ENCODE results near the gene PTBP2.

The PTBP2 gene

DNA sequence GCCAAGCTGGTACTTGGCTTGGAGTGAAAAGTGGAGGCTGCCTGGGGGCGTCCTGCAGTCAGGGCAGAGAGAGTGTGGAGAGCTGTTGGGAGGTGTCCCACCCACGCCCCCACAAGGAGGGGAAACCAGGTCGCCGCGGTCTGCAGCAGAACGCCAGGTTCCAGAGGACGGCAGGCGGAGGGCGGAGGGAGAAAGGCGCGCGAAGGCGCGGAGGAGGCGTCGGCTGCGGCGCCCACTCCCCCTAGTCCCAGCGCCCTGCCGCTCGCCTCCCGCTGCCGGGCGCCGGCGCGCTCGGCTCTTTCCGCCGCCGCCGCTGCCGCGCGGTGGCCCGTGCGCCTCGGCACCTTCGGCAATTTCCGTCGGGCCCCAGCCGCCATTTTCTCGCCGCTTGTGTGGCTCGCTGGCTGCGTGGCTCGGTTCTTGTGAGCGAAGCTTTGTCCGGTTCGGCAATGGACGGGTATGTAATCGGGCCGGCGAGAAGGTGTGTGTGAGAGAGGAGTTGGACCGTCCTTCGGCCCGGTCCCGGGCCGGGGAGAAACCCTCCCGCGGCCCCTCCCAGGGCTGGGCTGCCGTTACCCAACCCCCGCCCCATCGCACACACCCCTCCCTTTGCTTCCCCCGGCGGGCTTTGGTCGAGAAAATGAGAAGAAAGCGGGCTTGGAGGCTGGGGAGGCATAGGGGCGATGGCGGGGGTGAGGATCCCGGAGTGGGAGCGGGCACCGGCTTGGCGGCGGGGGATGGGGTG is at the start of gene PTBP2:
TSS of gene PTBP2 (plus strand) at position 369 of the 745 bp plus-strand sequence. CDS start at position 450, 81 bp downstream.
- Histone ChIP-seq H3K27me3 (ENCODE audit: insufficient read depth, insufficient read length) (no peaks in the 10 kb centered on the region), H3K4me1 (ENCODE audit: insufficient read depth, insufficient read length) (no peaks in the 10 kb centered on the region), H3K4me3 (ENCODE audit: insufficient read length, low read depth) (peak within 1 kb of the TSS; percentile 73), H3K9me3 (ENCODE audit: insufficient read depth, low read length) (no peaks in the 10 kb centered on the region), H3K36me3 (ENCODE audit: insufficient read depth, insufficient read length, low read length) (peaks cover 31% of the 10 kb centered on the region), H3K9ac (ENCODE audit: insufficient read length, low read depth) (peak within 1 kb of the TSS; percentile 90)
- DNase-seq (ENCODE audit: low read depth, low spot score) = peak; percentile 79
- TF ChIP-seq YY1 (IDR thresholded peaks at IDR 0.05; ENCODE audit: insufficient read depth, insufficient read length) (peak; percentile 70), ZNF274 (IDR thresholded peaks at IDR 0.05; ENCODE audit: low read depth, low read length) (no peak)

- Histone ChIP-seq H3K27me3 (ENCODE audit: insufficient read depth, insufficient read length) (no peaks in the 10 kb centered on the region), H3K9me3 (ENCODE audit: insufficient read depth, low read length) (peaks cover 11% of the 10 kb centered on the region), H3K9ac (ENCODE audit: insufficient read length, low read depth) (no peak overlapping the region), H3K4me1 (ENCODE audit: insufficient read depth, insufficient read length) (no peaks in the 10 kb centered on the region), H3K4me3 (ENCODE audit: insufficient read length, low read depth) (no peak overlapping the region), H3K36me3 (ENCODE audit: insufficient read depth, insufficient read length, low read length) (no peaks in the 10 kb centered on the region)
- DNase-seq (ENCODE audit: low read depth, low spot score) = no peak
- no peak for TF ChIP-seq SUZ12 (IDR thresholded peaks at IDR 0.05; ENCODE audit: extremely low read depth, insufficient read depth, insufficient read length)
- no peak for TF ChIP-seq ZNF274 (IDR thresholded peaks at IDR 0.05; ENCODE audit: low read depth, low read length)
- TF ChIP-seq YY1 (IDR thresholded peaks at IDR 0.05; ENCODE audit: insufficient read depth, insufficient read length) = no peak
Observed at GRCh38 chr1:96674915-96675314, 46.7 kb upstream of the PTBP2 start.

DNA sequence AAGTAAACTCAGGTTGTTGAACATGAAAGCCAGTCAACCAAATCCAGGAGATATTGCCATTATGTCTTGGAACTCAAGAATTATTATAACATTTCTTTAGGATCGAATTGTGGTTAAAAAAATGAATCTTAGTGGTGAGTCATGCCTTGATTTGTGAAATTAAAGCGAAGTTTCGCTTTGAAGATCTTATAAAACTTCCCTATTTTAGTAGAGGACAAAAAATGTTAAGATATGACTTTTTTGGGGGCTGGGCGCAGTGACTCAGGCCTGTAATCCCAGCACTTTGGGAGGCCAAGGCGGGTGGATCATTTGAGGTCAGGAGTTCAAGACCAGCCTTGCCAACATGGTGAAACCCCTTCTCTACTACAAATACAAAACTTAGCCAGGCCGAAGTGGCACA is 39.5 kb upstream of the PTBP2 start:
- Histone ChIP-seq H3K4me3 (ENCODE audit: insufficient read length, low read depth) (no peak overlapping the region), H3K9ac (ENCODE audit: insufficient read length, low read depth) (no peak overlapping the region), H3K4me1 (ENCODE audit: insufficient read depth, insufficient read length) (no peaks in the 10 kb centered on the region), H3K27me3 (ENCODE audit: insufficient read depth, insufficient read length) (no peaks in the 10 kb centered on the region), H3K36me3 (ENCODE audit: insufficient read depth, insufficient read length, low read length) (no peaks in the 10 kb centered on the region), H3K9me3 (ENCODE audit: insufficient read depth, low read length) (no peaks in the 10 kb centered on the region)
- no peak for TF ChIP-seq SUZ12 (IDR thresholded peaks at IDR 0.05; ENCODE audit: extremely low read depth, insufficient read depth, insufficient read length)
- TF ChIP-seq ZNF274 (IDR thresholded peaks at IDR 0.05; ENCODE audit: low read depth, low read length) = no peak
- no peak for TF ChIP-seq YY1 (IDR thresholded peaks at IDR 0.05; ENCODE audit: insufficient read depth, insufficient read length)
- DNase-seq (ENCODE audit: low read depth, low spot score) = no peak

DNA sequence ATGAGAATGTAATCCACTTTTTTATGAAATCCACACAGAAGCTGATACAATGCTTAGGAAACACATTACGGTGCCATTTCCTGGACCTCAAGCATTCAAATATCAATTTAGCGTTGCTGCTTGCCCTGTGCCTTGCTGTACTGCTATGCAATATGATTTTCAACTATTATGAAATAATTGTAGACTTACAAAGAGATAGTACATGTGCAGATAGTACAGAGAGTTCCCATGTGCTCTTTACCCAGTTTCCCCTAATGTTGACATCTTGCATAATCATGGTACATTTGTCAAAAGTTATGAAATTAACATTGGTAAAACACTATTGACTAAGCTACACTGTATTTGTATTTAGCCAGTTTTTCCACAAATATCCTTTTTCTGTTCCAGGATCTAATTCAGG is 37.7 kb upstream of the PTBP2 start:
- Histone ChIP-seq H3K4me3 (ENCODE audit: insufficient read length, low read depth) (no peak overlapping the region), H3K36me3 (ENCODE audit: insufficient read depth, insufficient read length, low read length) (no peaks in the 10 kb centered on the region), H3K4me1 (ENCODE audit: insufficient read depth, insufficient read length) (no peaks in the 10 kb centered on the region), H3K9ac (ENCODE audit: insufficient read length, low read depth) (no peak overlapping the region), H3K9me3 (ENCODE audit: insufficient read depth, low read length) (no peaks in the 10 kb centered on the region), H3K27me3 (ENCODE audit: insufficient read depth, insufficient read length) (no peaks in the 10 kb centered on the region)
- DNase-seq (ENCODE audit: low read depth, low spot score) = no peak
- TF ChIP-seq YY1 (IDR thresholded peaks at IDR 0.05; ENCODE audit: insufficient read depth, insufficient read length) (no peak), ZNF274 (IDR thresholded peaks at IDR 0.05; ENCODE audit: low read depth, low read length) (no peak), SUZ12 (IDR thresholded peaks at IDR 0.05; ENCODE audit: extremely low read depth, insufficient read depth, insufficient read length) (no peak)

- DNase-seq (ENCODE audit: low read depth, low spot score) = no peak
- H3K27me3 ChIP-seq (ENCODE audit: insufficient read depth, insufficient read length) = no peaks in the 10 kb centered on the region
- TF ChIP-seq YY1 (IDR thresholded peaks at IDR 0.05; ENCODE audit: insufficient read depth, insufficient read length) (no peak), SUZ12 (IDR thresholded peaks at IDR 0.05; ENCODE audit: extremely low read depth, insufficient read depth, insufficient read length) (no peak), ZNF274 (IDR thresholded peaks at IDR 0.05; ENCODE audit: low read depth, low read length) (no peak)
Observed at GRCh38 chr1:96684744-96685143, 36.8 kb upstream of the PTBP2 start.

GRCh38 chr1:96688767-96689166 is 32.8 kb upstream of the PTBP2 start:
- no peaks in the 10 kb centered on the region for H3K27me3 ChIP-seq (ENCODE audit: insufficient read depth, insufficient read length)
- H3K9me3 ChIP-seq (ENCODE audit: insufficient read depth, low read length) = 0 out of 2 replicates have a peak, but pooled peaks cover 7% of the 10 kb centered on the region
- H3K36me3 ChIP-seq (ENCODE audit: insufficient read depth, insufficient read length, low read length) = no peaks in the 10 kb centered on the region
- no peak overlapping the region for H3K4me3 ChIP-seq (ENCODE audit: insufficient read length, low read depth)
- TF ChIP-seq YY1 (IDR thresholded peaks at IDR 0.05; ENCODE audit: insufficient read depth, insufficient read length) (no peak), SUZ12 (IDR thresholded peaks at IDR 0.05; ENCODE audit: extremely low read depth, insufficient read depth, insufficient read length) (no peak), ZNF274 (IDR thresholded peaks at IDR 0.05; ENCODE audit: low read depth, low read length) (no peak)
- H3K4me1 ChIP-seq (ENCODE audit: insufficient read depth, insufficient read length) = no peaks in the 10 kb centered on the region
- H3K9ac ChIP-seq (ENCODE audit: insufficient read length, low read depth) = no peak overlapping the region
- DNase-seq (ENCODE audit: low read depth, low spot score) = no peak

More at GRCh38 chr1:96684744-96685143, 36.8 kb upstream of the PTBP2 start:
- Histone ChIP-seq H3K9ac (ENCODE audit: insufficient read length, low read depth) (no peak overlapping the region), H3K4me3 (ENCODE audit: insufficient read length, low read depth) (no peak overlapping the region), H3K4me1 (ENCODE audit: insufficient read depth, insufficient read length) (no peaks in the 10 kb centered on the region), H3K9me3 (ENCODE audit: insufficient read depth, low read length) (no peaks in the 10 kb centered on the region), H3K36me3 (ENCODE audit: insufficient read depth, insufficient read length, low read length) (no peaks in the 10 kb centered on the region)

GRCh38 chr1:96695954-96696353 is 25.6 kb upstream of the PTBP2 start:
- Histone ChIP-seq H3K9me3 (ENCODE audit: insufficient read depth, low read length) (0 out of 2 replicates have a peak, but pooled peaks cover under 1% of the 10 kb centered on the region), H3K36me3 (ENCODE audit: insufficient read depth, insufficient read length, low read length) (no peaks in the 10 kb centered on the region), H3K4me1 (ENCODE audit: insufficient read depth, insufficient read length) (no peaks in the 10 kb centered on the region), H3K9ac (ENCODE audit: insufficient read length, low read depth) (no peak overlapping the region), H3K4me3 (ENCODE audit: insufficient read length, low read depth) (no peak overlapping the region), H3K27me3 (ENCODE audit: insufficient read depth, insufficient read length) (no peaks in the 10 kb centered on the region)
- TF ChIP-seq SUZ12 (IDR thresholded peaks at IDR 0.05; ENCODE audit: extremely low read depth, insufficient read depth, insufficient read length) (no peak), YY1 (IDR thresholded peaks at IDR 0.05; ENCODE audit: insufficient read depth, insufficient read length) (no peak), ZNF274 (IDR thresholded peaks at IDR 0.05; ENCODE audit: low read depth, low read length) (no peak)
- no peak for DNase-seq (ENCODE audit: low read depth, low spot score)

All from NT2/D1 (cell line).